Measurements from ENCODE around the gene TTLL9.

- TF ChIP-seq, protein P1, sequence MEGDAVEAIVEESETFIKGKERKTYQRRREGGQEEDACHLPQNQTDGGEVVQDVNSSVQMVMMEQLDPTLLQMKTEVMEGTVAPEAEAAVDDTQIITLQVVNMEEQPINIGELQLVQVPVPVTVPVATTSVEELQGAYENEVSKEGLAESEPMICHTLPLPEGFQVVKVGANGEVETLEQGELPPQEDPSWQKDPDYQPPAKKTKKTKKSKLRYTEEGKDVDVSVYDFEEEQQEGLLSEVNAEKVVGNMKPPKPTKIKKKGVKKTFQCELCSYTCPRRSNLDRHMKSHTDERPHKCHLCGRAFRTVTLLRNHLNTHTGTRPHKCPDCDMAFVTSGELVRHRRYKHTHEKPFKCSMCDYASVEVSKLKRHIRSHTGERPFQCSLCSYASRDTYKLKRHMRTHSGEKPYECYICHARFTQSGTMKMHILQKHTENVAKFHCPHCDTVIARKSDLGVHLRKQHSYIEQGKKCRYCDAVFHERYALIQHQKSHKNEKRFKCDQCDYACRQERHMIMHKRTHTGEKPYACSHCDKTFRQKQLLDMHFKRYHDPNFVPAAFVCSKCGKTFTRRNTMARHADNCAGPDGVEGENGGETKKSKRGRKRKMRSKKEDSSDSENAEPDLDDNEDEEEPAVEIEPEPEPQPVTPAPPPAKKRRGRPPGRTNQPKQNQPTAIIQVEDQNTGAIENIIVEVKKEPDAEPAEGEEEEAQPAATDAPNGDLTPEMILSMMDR (IDR thresholded peaks at IDR 0.05), result no peak
- no peak for TF ChIP-seq POLR2AphosphoS5 (IDR thresholded peaks at IDR 0.05)
Measured at GRCh38 chr20:31951203-31951529, 80.7 kb downstream of the TTLL9 start.

All from upper lobe of left lung (tissue), 4 donors.